Caki2 (cell line): ENCODE data around the gene NTSR2. TPM values are rescaled to one million over a fixed set of nuclear protein-coding genes. Genes with fewer than 3 reads are reported as not detected.

Experiments
- DNase-seq: peaks from one replicate; pipeline ENCODE4 v3.0.0-alpha.2; 2015; ENCODE audit warnings: low read depth
- in situ Hi-C: cut with HindIII; loops from 2 replicates; pipeline ENCODE4 v1.10.0; 2016; ENCODE audit warnings: low sequenced_read_pairs, low pct_unique_long_range_greater_than_20kb, mixed read lengths
- total RNA-seq: library from RNA; depleted of rRNA; stranded (reverse); fragments of >200 nt; shearing (Covaris generic); gene quantifications from 2 replicates; pipeline ENCODE4 v1.2.3, GENCODE V29; 2014; ENCODE audit warnings: low replicate concordance; rRNA removed

NTSR2 gene
- total RNA-seq, 1 experiment from 2014 or later = not detected

- no peak for DNase-seq
- in situ Hi-C loops = no loop called here
Measured at GRCh38 chr2:11617984-11618707, 51.8 kb downstream of the NTSR2 start.

- in situ Hi-C loops = no loop called here
- no peak for DNase-seq
Measured at GRCh38 chr2:11617527-11617926, 52.5 kb downstream of the NTSR2 start.

GRCh38 chr2:11616851-11617415 is 53.1 kb downstream of the NTSR2 start:
- no peak for DNase-seq
- in situ Hi-C loops = no loop called here

- no peak for DNase-seq
- in situ Hi-C loops = no loop called here
Measured at GRCh38 chr2:11616097-11616687, 53.8 kb downstream of the NTSR2 start.

- in situ Hi-C loops = no loop called here
Measured at GRCh38 chr2:11615209-11615608, 54.8 kb downstream of the NTSR2 start.

GRCh38 chr2:11613297-11613696 is 56.7 kb downstream of the NTSR2 start:
- in situ Hi-C loops = no loop called here
- no peak for DNase-seq

More at GRCh38 chr2:11615209-11615608, 54.8 kb downstream of the NTSR2 start:
- DNase-seq = no peak

GRCh38 chr2:11612553-11613215 is 57.3 kb downstream of the NTSR2 start:
- in situ Hi-C loops = no loop called here
- DNase-seq = no peak

- in situ Hi-C loops = no loop called here
- no peak for DNase-seq
Measured at GRCh38 chr2:11611251-11611650, 58.7 kb downstream of the NTSR2 start.

- in situ Hi-C loops = no loop called here
- no peak for DNase-seq
Measured at GRCh38 chr2:11610624-11611242, 59.3 kb downstream of the NTSR2 start.

Other genes starting within 250 kb of the NTSR2 start
- 27.3 and 40.2 TPM in 2 replicates for gene E2F6, start 204.0 kb downstream of the NTSR2 start, total RNA-seq
- 0.20 and 0.91 TPM in 2 replicates for gene GREB1, start 136.2 kb downstream of the NTSR2 start, total RNA-seq
- 12.2 and 25.8 TPM in 2 replicates for gene LPIN1, start 76.4 kb upstream of the NTSR2 start, total RNA-seq